ENCODE data around the gene VGLL2. TPM values are rescaled to one million over a fixed set of nuclear protein-coding genes. Genes with fewer than 3 reads are reported as not detected.

VGLL2 gene
- total and polyA plus RNA-seq, 5 donors from 2014 or later, result not detected

GRCh38 chr6:117280922-117281321, 15.6 kb downstream of the VGLL2 start:
- peaks cover 0 to 4% (median 0%) of the 10 kb centered on the region in 7 donors for H3K9me3 Mint-ChIP-seq
- no peak overlapping the region for H3K27ac Mint-ChIP-seq
- no peaks in the 10 kb centered on the region for H3K36me3 Mint-ChIP-seq
- Histone ChIP-seq H3K4me3 (ENCODE audit: low read depth, low read length) (no peak overlapping the region), H3K9me3 (ENCODE audit: control insufficient read depth in 2 of 2, low read length in 2 of 2) (no peaks in the 10 kb centered on the region), H3K36me3 (ENCODE audit: control insufficient read depth, insufficient read depth, low read length) (no peaks in the 10 kb centered on the region), H3K27me3 (ENCODE audit: control insufficient read depth, insufficient read depth, low read length) (no peaks in the 10 kb centered on the region), H3K27ac (ENCODE audit: insufficient read depth, low read length, poor library complexity, severe bottlenecking) (no peak overlapping the region), H3K4me1 (ENCODE audit: control insufficient read depth, insufficient read depth, low read length, poor library complexity, severe bottlenecking) (no peaks in the 10 kb centered on the region)
- no peaks in the 10 kb centered on the region for H3K4me1 Mint-ChIP-seq
- ATAC-seq (ENCODE audit: low read depth in 2 of 2) (no peak), DNase-seq (no peak)
- H3K27me3 Mint-ChIP-seq, result no peaks in the 10 kb centered on the region
- H3K4me3 Mint-ChIP-seq, result no peak overlapping the region

- H3K4me1 Mint-ChIP-seq, result no peaks in the 10 kb centered on the region
- no peaks in the 10 kb centered on the region for H3K27me3 ChIP-seq (ENCODE audit: control insufficient read depth, insufficient read depth, low read length)
- H3K4me3 ChIP-seq (ENCODE audit: low read depth, low read length), result no peak overlapping the region
- H3K36me3 ChIP-seq (ENCODE audit: control insufficient read depth, insufficient read depth, low read length), result no peaks in the 10 kb centered on the region
- ATAC-seq (ENCODE audit: low read depth in 2 of 2) (no peak), DNase-seq (no peak)
- H3K9me3 Mint-ChIP-seq, result peaks cover 0 to 4% (median 0%) of the 10 kb centered on the region in 7 donors
- no peak overlapping the region for H3K27ac ChIP-seq (ENCODE audit: insufficient read depth, low read length, poor library complexity, severe bottlenecking)
- no peak overlapping the region for H3K4me3 Mint-ChIP-seq
- H3K4me1 ChIP-seq (ENCODE audit: control insufficient read depth, insufficient read depth, low read length, poor library complexity, severe bottlenecking), result no peaks in the 10 kb centered on the region
- no peaks in the 10 kb centered on the region for H3K36me3 Mint-ChIP-seq
- no peak overlapping the region for H3K27ac Mint-ChIP-seq
- H3K9me3 ChIP-seq (ENCODE audit: control insufficient read depth in 2 of 2, low read length in 2 of 2), result no peaks in the 10 kb centered on the region
- peaks cover 15% of the 10 kb centered on the region for H3K27me3 Mint-ChIP-seq
Observed at GRCh38 chr6:117288083-117288715, 22.8 kb downstream of the VGLL2 start.

- H3K36me3 Mint-ChIP-seq, result no peaks in the 10 kb centered on the region
- Histone ChIP-seq H3K9me3 (ENCODE audit: control insufficient read depth in 2 of 2, low read length in 2 of 2) (no peaks in the 10 kb centered on the region), H3K27me3 (ENCODE audit: control insufficient read depth, insufficient read depth, low read length) (no peaks in the 10 kb centered on the region), H3K36me3 (ENCODE audit: control insufficient read depth, insufficient read depth, low read length) (no peaks in the 10 kb centered on the region), H3K27ac (ENCODE audit: insufficient read depth, low read length, poor library complexity, severe bottlenecking) (no peak overlapping the region), H3K4me3 (ENCODE audit: low read depth, low read length) (no peak overlapping the region), H3K4me1 (ENCODE audit: control insufficient read depth, insufficient read depth, low read length, poor library complexity, severe bottlenecking) (no peaks in the 10 kb centered on the region)
- no peak overlapping the region for H3K27ac Mint-ChIP-seq
- H3K9me3 Mint-ChIP-seq, result peaks cover 0 to 7% (median 0%) of the 10 kb centered on the region in 7 donors
- H3K27me3 Mint-ChIP-seq, result peaks cover 17% of the 10 kb centered on the region
- DNase-seq (no peak), ATAC-seq (ENCODE audit: low read depth in 2 of 2) (no peak)
- no peaks in the 10 kb centered on the region for H3K4me1 Mint-ChIP-seq
- H3K4me3 Mint-ChIP-seq, result no peak overlapping the region
Observed at GRCh38 chr6:117290173-117290846, 25.0 kb downstream of the VGLL2 start.

GRCh38 chr6:117298941-117299340, 33.6 kb downstream of the VGLL2 start:
- Histone ChIP-seq H3K27ac (ENCODE audit: insufficient read depth, low read length, poor library complexity, severe bottlenecking) (no peak overlapping the region), H3K36me3 (ENCODE audit: control insufficient read depth, insufficient read depth, low read length) (no peaks in the 10 kb centered on the region), H3K9me3 (ENCODE audit: control insufficient read depth in 2 of 2, low read length in 2 of 2) (no peaks in the 10 kb centered on the region), H3K27me3 (ENCODE audit: control insufficient read depth, insufficient read depth, low read length) (no peaks in the 10 kb centered on the region), H3K4me3 (ENCODE audit: low read depth, low read length) (no peak overlapping the region), H3K4me1 (ENCODE audit: control insufficient read depth, insufficient read depth, low read length, poor library complexity, severe bottlenecking) (no peaks in the 10 kb centered on the region)
- Mint-ChIP-seq H3K4me3 (no peak overlapping the region), H3K36me3 (no peaks in the 10 kb centered on the region), H3K9me3 (peaks cover 0 to 7% (median 0%) of the 10 kb centered on the region in 7 donors), H3K27me3 (peaks cover 4% of the 10 kb centered on the region), H3K4me1 (no peaks in the 10 kb centered on the region), H3K27ac (no peak overlapping the region)
- ATAC-seq (ENCODE audit: low read depth in 2 of 2) (no peak), DNase-seq (no peak)

GRCh38 chr6:117303323-117303722, 38.0 kb downstream of the VGLL2 start:
- Histone ChIP-seq H3K36me3 (ENCODE audit: control insufficient read depth, insufficient read depth, low read length) (no peaks in the 10 kb centered on the region), H3K27ac (ENCODE audit: insufficient read depth, low read length, poor library complexity, severe bottlenecking) (no peak overlapping the region), H3K4me1 (ENCODE audit: control insufficient read depth, insufficient read depth, low read length, poor library complexity, severe bottlenecking) (no peaks in the 10 kb centered on the region), H3K27me3 (ENCODE audit: control insufficient read depth, insufficient read depth, low read length) (no peaks in the 10 kb centered on the region), H3K4me3 (ENCODE audit: low read depth, low read length) (no peak overlapping the region), H3K9me3 (ENCODE audit: control insufficient read depth in 2 of 2, low read length in 2 of 2) (no peaks in the 10 kb centered on the region)
- peaks cover 0 to 4% (median 0%) of the 10 kb centered on the region in 7 donors for H3K9me3 Mint-ChIP-seq
- no peaks in the 10 kb centered on the region for H3K4me1 Mint-ChIP-seq
- DNase-seq, result no peak
- no peak overlapping the region for H3K27ac Mint-ChIP-seq
- no peak overlapping the region for H3K4me3 Mint-ChIP-seq
- H3K27me3 Mint-ChIP-seq, result no peaks in the 10 kb centered on the region
- no peak for ATAC-seq (ENCODE audit: low read depth in 2 of 2)
- H3K36me3 Mint-ChIP-seq, result no peaks in the 10 kb centered on the region

GRCh38 chr6:117304446-117304845, 39.1 kb downstream of the VGLL2 start:
- H3K9me3 Mint-ChIP-seq, result peaks cover 0 to 4% (median 0%) of the 10 kb centered on the region in 7 donors
- H3K4me1 Mint-ChIP-seq, result no peaks in the 10 kb centered on the region
- no peak overlapping the region for H3K27ac ChIP-seq (ENCODE audit: insufficient read depth, low read length, poor library complexity, severe bottlenecking)
- DNase-seq (no peak), ATAC-seq (ENCODE audit: low read depth in 2 of 2) (no peak)
- no peaks in the 10 kb centered on the region for H3K36me3 Mint-ChIP-seq
- no peaks in the 10 kb centered on the region for H3K27me3 ChIP-seq (ENCODE audit: control insufficient read depth, insufficient read depth, low read length)
- H3K4me3 ChIP-seq (ENCODE audit: low read depth, low read length), result no peak overlapping the region
- H3K4me1 ChIP-seq (ENCODE audit: control insufficient read depth, insufficient read depth, low read length, poor library complexity, severe bottlenecking), result no peaks in the 10 kb centered on the region
- H3K9me3 ChIP-seq (ENCODE audit: control insufficient read depth in 2 of 2, low read length in 2 of 2), result no peaks in the 10 kb centered on the region
- H3K36me3 ChIP-seq (ENCODE audit: control insufficient read depth, insufficient read depth, low read length), result no peaks in the 10 kb centered on the region
- no peak overlapping the region for H3K4me3 Mint-ChIP-seq
- H3K27ac Mint-ChIP-seq, result no peak overlapping the region
- no peaks in the 10 kb centered on the region for H3K27me3 Mint-ChIP-seq

DNA sequence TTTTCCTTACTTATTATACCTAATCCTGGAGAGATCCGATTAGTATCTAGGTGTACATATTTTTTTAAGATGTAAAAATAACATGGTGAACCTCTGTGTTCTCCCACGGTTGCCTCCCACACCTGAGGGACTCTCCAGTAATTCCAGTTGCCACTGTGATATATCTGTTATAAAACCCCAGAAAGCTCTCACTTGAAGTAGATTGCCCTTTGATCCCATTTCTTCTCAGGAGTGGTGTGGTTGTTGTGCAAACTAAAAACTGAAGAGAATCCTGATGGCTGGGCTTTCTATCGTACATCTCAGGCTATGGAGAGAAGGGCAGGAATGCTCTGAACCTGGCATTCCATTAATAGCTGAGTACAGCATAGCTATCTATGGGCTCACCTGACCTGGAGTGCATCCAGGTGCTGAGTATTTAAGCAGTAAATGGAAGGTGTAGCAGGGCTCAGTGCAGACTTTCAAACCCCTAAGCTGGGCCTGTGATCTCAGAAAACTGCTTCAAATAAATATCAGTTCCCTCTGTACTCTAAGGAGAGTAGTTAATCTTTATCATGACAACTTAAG, 41.0 kb downstream of the VGLL2 start:
- DNase-seq, result no peak
- H3K27ac Mint-ChIP-seq, result no peak overlapping the region
- Histone ChIP-seq H3K27me3 (ENCODE audit: control insufficient read depth, insufficient read depth, low read length) (no peaks in the 10 kb centered on the region), H3K27ac (ENCODE audit: insufficient read depth, low read length, poor library complexity, severe bottlenecking) (no peak overlapping the region), H3K4me3 (ENCODE audit: low read depth, low read length) (no peak overlapping the region), H3K36me3 (ENCODE audit: control insufficient read depth, insufficient read depth, low read length) (no peaks in the 10 kb centered on the region), H3K9me3 (ENCODE audit: control insufficient read depth in 2 of 2, low read length in 2 of 2) (no peaks in the 10 kb centered on the region), H3K4me1 (ENCODE audit: control insufficient read depth, insufficient read depth, low read length, poor library complexity, severe bottlenecking) (no peaks in the 10 kb centered on the region)
- ATAC-seq (ENCODE audit: low read depth in 2 of 2), result no peak
- no peaks in the 10 kb centered on the region for H3K36me3 Mint-ChIP-seq
- no peaks in the 10 kb centered on the region for H3K27me3 Mint-ChIP-seq
- H3K4me1 Mint-ChIP-seq, result no peaks in the 10 kb centered on the region
- H3K4me3 Mint-ChIP-seq, result no peak overlapping the region
- H3K9me3 Mint-ChIP-seq, result peaks cover 0 to 2% (median 0%) of the 10 kb centered on the region in 7 donors

Data from CD4-positive, CD25-positive, alpha-beta regulatory T cell (primary cell).